HepG2 (cell line): ENCODE data around the gene MORN1. TPM values are rescaled to one million over a fixed set of nuclear protein-coding genes. Genes with fewer than 3 reads are reported as not detected.
A peak's percentile ranks its signal among the peaks of the same experiment; 100 is the strongest.

Experiments used
- ATAC-seq: fragments of 200-7000 bp; cut with Tn5 transposase; 3 replicates; pipeline ENCODE4 v1.9.1; 2020; ENCODE audit warnings: mild to moderate bottlenecking, moderate library complexity
- BruUV-seq: library from RNA; stranded (reverse); fragments of 400-500 nt; replicated peaks from 2 replicates; lab custom pipeline; 2021; lab: Mats Ljungman, UMichigan
- CTCF ChIA-PET: fragments of 300-600 bp; formaldehyde crosslinking; extraction: SDS; loops from one replicate; lab custom pipeline; 2021; ENCODE audit warnings: low total read pairs, inconsistent platforms, low intra/inter-chr PET ratio; lab: Yijun Ruan, JAX
- POLR2A ChIA-PET: fragments of 350-600 bp; sonication (Branson Sonifier 250); formaldehyde crosslinking; loops from one replicate; lab custom pipeline; 2020; ENCODE audit warnings: antibody characterized with exemption, inconsistent platforms; lab: Yijun Ruan, JAX
- DNase-seq: peaks from one replicate; pipeline ENCODE4 v3.0.0-alpha.2; 2015; ENCODE audit warnings: low spot score
- FAIRE-seq: peaks from 3 replicates; lab custom pipeline; 2011; peaks lifted over from hg19 to GRCh38; lab: Jason Lieb, UNC
- H2AFZ ChIP-seq: one replicate; pipeline ENCODE4 v1.6.1; 2011; ENCODE audit warnings: low read length, inconsistent platforms
- H3K27ac ChIP-seq: fragments of 300-600 bp; 3 replicates; pipeline ENCODE4 v1.8.0; 2011; ENCODE audit warnings: mixed run types, mild to moderate bottlenecking, mixed read lengths, low read length, inconsistent platforms; ENCODE audit not compliant: insufficient read depth; ENCODE audit errors: extremely low read length
- H3K27me3 ChIP-seq, 2 experiments: fragments of 200-600 bp in 1 of 2; 2 replicates in 1 of 2; 3 replicates in 1 of 2; pipeline versions ENCODE4 v1.6.0 to v1.8.0; 2011; ENCODE audit warnings: low read length in 2 of 2, mild to moderate bottlenecking in 2 of 2, moderate library complexity in 2 of 2, inconsistent platforms in 1 of 2; ENCODE audit not compliant: insufficient read depth in 2 of 2, control insufficient read depth in 1 of 2
- H3K36me3 ChIP-seq, 2 experiments: fragments of 200-600 bp in 1 of 2; replicated peaks in 1 of 2; 2 replicates in 1 of 2; 3 replicates in 1 of 2; pipeline versions ENCODE4 v1.5.1 to v1.8.0; 2011; ENCODE audit warnings: low read length in 2 of 2, inconsistent platforms in 1 of 2; ENCODE audit not compliant: insufficient read depth in 2 of 2, control insufficient read depth in 1 of 2
- H3K4me1 ChIP-seq: 2 replicates; pipeline ENCODE4 v1.5.1; 2012; ENCODE audit warnings: low read length, inconsistent platforms; ENCODE audit not compliant: insufficient read depth
- H3K4me2 ChIP-seq: 2 replicates; pipeline ENCODE4 v1.6.0; 2011; ENCODE audit warnings: low read depth, low read length, inconsistent platforms
- H3K4me3 ChIP-seq, 3 experiments: fragments of 200-600 bp in 1 of 3; sonication (generic), shearing (Covaris generic) in 1 of 3; replicated peaks in 1 of 3; 2 replicates each; pipeline ENCODE4 v1.5.1; 2011 to 2016; ENCODE audit warnings: low read length in 3 of 3, inconsistent platforms in 2 of 3, low read depth in 2 of 3, mild to moderate bottlenecking in 2 of 3, control low read depth in 1 of 3, mixed read lengths in 1 of 3; ENCODE audit not compliant: insufficient read depth in 1 of 3
- H3K79me2 ChIP-seq: one replicate; pipeline ENCODE4 v1.6.1; 2011; ENCODE audit warnings: low read length, inconsistent platforms; ENCODE audit not compliant: insufficient read depth
- H3K9ac ChIP-seq: 2 replicates; pipeline ENCODE4 v1.6.0; 2011; ENCODE audit warnings: mild to moderate bottlenecking, low read depth, low read length, inconsistent platforms; ENCODE audit not compliant: insufficient read depth
- H3K9me3 ChIP-seq: 2 replicates; pipeline ENCODE4 v1.5.1; 2012; ENCODE audit warnings: mild to moderate bottlenecking, low read length
- H4K20me1 ChIP-seq: 2 replicates; pipeline ENCODE4 v1.6.0; 2011; ENCODE audit warnings: inconsistent platforms, mild to moderate bottlenecking, low read length, moderate library complexity; ENCODE audit not compliant: insufficient read depth
- AGO2 ChIP-seq: fragments of 200-400 bp; formaldehyde crosslinking; optimal IDR thresholded peaks from 2 replicates; pipeline ENCODE3; 2017; ENCODE audit warnings: mild to moderate bottlenecking, low read depth, low read length, moderate library complexity
- CREB1 ChIP-seq, 2 experiments: fragments of 450-650 bp in 1 of 2; IDR thresholded peaks; 2 replicates each; pipeline ENCODE4 v1.6.1; 2016 to 2017; ENCODE audit warnings: control low read depth in 1 of 2, mild to moderate bottlenecking in 1 of 2, missing compliant biosample characterization in 1 of 2, missing genetic modification characterization in 1 of 2
- EP300 ChIP-seq, 3 experiments: sonication (generic) in 1 of 3; formaldehyde crosslinking in 1 of 3; IDR thresholded peaks; 2 replicates each; pipeline versions ENCODE4 v1.5.1 to v1.6.1; 2011 to 2020; ENCODE audit warnings: low read depth in 2 of 3, low read length in 2 of 3, borderline replicate concordance in 1 of 3, improper control_type of control experiment in 1 of 3, mild to moderate bottlenecking in 1 of 3, missing genetic modification reagents in 1 of 3, moderate library complexity in 1 of 3
- EZH2 ChIP-seq: conservative IDR thresholded peaks from 2 replicates; pipeline ENCODE4 v1.6.1; 2012; ENCODE audit warnings: mild to moderate bottlenecking, low read depth, low read length, moderate library complexity
- FLYWCH1 ChIP-seq: sonication (generic); formaldehyde crosslinking; IDR thresholded peaks from 2 replicates; pipeline ENCODE4 v1.8.1; 2023; ENCODE audit warnings: mild to moderate bottlenecking, missing genetic modification reagents
- HOMEZ ChIP-seq: IDR thresholded peaks from 2 replicates; pipeline ENCODE4 v1.6.1; 2016; ENCODE audit warnings: low read depth
- KDM4B ChIP-seq: sonication (generic); formaldehyde crosslinking; IDR thresholded peaks from 2 replicates; pipeline ENCODE4 v1.4.0; 2020; ENCODE audit warnings: missing genetic modification reagents
- MIER3 ChIP-seq: IDR thresholded peaks from 2 replicates; pipeline ENCODE4 v1.6.1; 2016; ENCODE audit warnings: missing compliant biosample characterization, borderline replicate concordance
- MXI1 ChIP-seq: IDR thresholded peaks from 3 replicates; pipeline ENCODE4 v1.6.1; 2012; ENCODE audit warnings: low read depth, low read length, inconsistent platforms, borderline replicate concordance
- MYC ChIP-seq: sonication (generic); formaldehyde crosslinking; IDR thresholded peaks from 2 replicates; pipeline ENCODE4 v1.9.0; 2021; ENCODE audit warnings: missing genetic modification reagents, borderline replicate concordance
- NFIB ChIP-seq: sonication (generic); formaldehyde crosslinking; IDR thresholded peaks from 2 replicates; pipeline ENCODE4 v1.9.0; 2021; ENCODE audit warnings: missing genetic modification reagents, mild to moderate bottlenecking, borderline replicate concordance
- RFX1 ChIP-seq: fragments of 450-650 bp; IDR thresholded peaks from 2 replicates; pipeline ENCODE4 v1.6.1; 2017
- SMYD3 ChIP-seq: sonication (generic); formaldehyde crosslinking; IDR thresholded peaks from 2 replicates; pipeline ENCODE4 v1.8.1; 2023; ENCODE audit warnings: mild to moderate bottlenecking, missing genetic modification reagents
- SRY ChIP-seq: sonication (generic); formaldehyde crosslinking; IDR thresholded peaks from 2 replicates; pipeline ENCODE4 v1.8.0; 2022; ENCODE audit warnings: mild to moderate bottlenecking, missing genetic modification reagents
- XRCC5 ChIP-seq: fragments of 200-400 bp; formaldehyde crosslinking; optimal IDR thresholded peaks from 2 replicates; pipeline ENCODE3; 2017; ENCODE audit warnings: mild to moderate bottlenecking, low read length
- ZNF274 ChIP-seq: sonication (generic); formaldehyde crosslinking; IDR thresholded peaks from 2 replicates; pipeline ENCODE4 v1.5.1; 2020; ENCODE audit warnings: mild to moderate bottlenecking, missing genetic modification reagents
- ZNF547 ChIP-seq: sonication (generic); formaldehyde crosslinking; IDR thresholded peaks from 2 replicates; pipeline ENCODE4 v1.5.1; 2020; ENCODE audit warnings: mild to moderate bottlenecking, missing genetic modification reagents
- ZNF569 ChIP-seq: sonication (generic); formaldehyde crosslinking; IDR thresholded peaks from 2 replicates; pipeline ENCODE4 v1.5.0; 2020; ENCODE audit warnings: mild to moderate bottlenecking, missing genetic modification reagents, moderate library complexity, borderline replicate concordance
- ZNF703 ChIP-seq: sonication (generic); formaldehyde crosslinking; IDR thresholded peaks from 2 replicates; pipeline ENCODE4 v1.5.1; 2020; ENCODE audit warnings: missing genetic modification reagents, mild to moderate bottlenecking, moderate library complexity, borderline replicate concordance
- ZSCAN25 ChIP-seq: sonication (generic); formaldehyde crosslinking; IDR thresholded peaks from 2 replicates; pipeline ENCODE4 v1.8.0; 2022; ENCODE audit warnings: mild to moderate bottlenecking, missing genetic modification reagents
- ZUFSP ChIP-seq: sonication (generic); formaldehyde crosslinking; IDR thresholded peaks from 2 replicates; pipeline ENCODE4 v1.9.0; 2021; ENCODE audit warnings: missing genetic modification reagents, mild to moderate bottlenecking, borderline replicate concordance
- WGBS: methylation state at CpG from one replicate; pipeline ENCODE4 v1.1.6; 2017; ENCODE audit warnings: low lambda C conversion rate; 5-methylcytosine and 5-hydroxymethylcytosine counted together
- in situ Hi-C: cut with HindIII; loops from 2 replicates; pipeline ENCODE4 v1.10.0; 2017; ENCODE audit warnings: low pct_unique_long_range_greater_than_20kb; ENCODE audit not compliant: extremely low pct_ligation_motif_present
- intact Hi-C: fragments of 100-400 bp; cut with micrococcal nuclease; formaldehyde crosslinking; loops from one replicate; pipeline ENCODE4 v1.10.0; 2022; ENCODE audit not compliant: unreplicated experiment
- polyA plus RNA-seq, 8 experiments: library from polyadenylated mRNA; depleted of rRNA in 3 of 8; stranded (reverse) in 7 of 8; unstranded in 1 of 8; fragments of >200 nt; fragmentation: Illumina TruSeq in 4 of 8; extraction: Trizol in 4 of 8; gene quantifications; 2 replicates each; pipeline versions ENCODE4 v1.2.1 to v1.2.3, GENCODE V29; 2011 to 2016; ENCODE audit warnings: low read depth in 4 of 8, missing spikeins in 1 of 8, mixed read lengths in 1 of 8; ENCODE audit not compliant: insufficient read depth in 1 of 8
- total RNA-seq, 5 experiments: library from RNA; depleted of rRNA; stranded (reverse); fragments of >200 nt; fragmentation: Illumina TruSeq; extraction: Trizol; gene quantifications; 2 replicates each; pipeline ENCODE4 v1.2.3, GENCODE V29; 2016; ENCODE audit warnings: low read depth in 1 of 5

Gene MORN1
- total and polyA plus RNA-seq, 2 of the 13 experiments (the other 11 are each of a cell fraction or from before 2014, with no cell fraction given), result 3.1 to 6.5 TPM

- TF ChIP-seq ZUFSP, result no peak
- TF ChIP-seq AGO2, result no peak
- TF ChIP-seq CREB1 (IDR thresholded peaks at IDR 0.05), result no peak
- TF ChIP-seq CREB1 (CRISPR knock-in tag; IDR thresholded peaks at IDR 0.05), result no peak
- no peak for TF ChIP-seq ZSCAN25 (CRISPR knock-in tag)
- TF ChIP-seq HOMEZ (CRISPR knock-in tag), result no peak
- TF ChIP-seq SMYD3 (CRISPR knock-in tag), result no peak
- TF ChIP-seq RFX1, result no peak
- TF ChIP-seq XRCC5, result no peak
- TF ChIP-seq, all 625 proteins: peak for 4
Measured at GRCh38 chr1:2331200-2331544, 60.2 kb downstream of the MORN1 start (continued).

DNA sequence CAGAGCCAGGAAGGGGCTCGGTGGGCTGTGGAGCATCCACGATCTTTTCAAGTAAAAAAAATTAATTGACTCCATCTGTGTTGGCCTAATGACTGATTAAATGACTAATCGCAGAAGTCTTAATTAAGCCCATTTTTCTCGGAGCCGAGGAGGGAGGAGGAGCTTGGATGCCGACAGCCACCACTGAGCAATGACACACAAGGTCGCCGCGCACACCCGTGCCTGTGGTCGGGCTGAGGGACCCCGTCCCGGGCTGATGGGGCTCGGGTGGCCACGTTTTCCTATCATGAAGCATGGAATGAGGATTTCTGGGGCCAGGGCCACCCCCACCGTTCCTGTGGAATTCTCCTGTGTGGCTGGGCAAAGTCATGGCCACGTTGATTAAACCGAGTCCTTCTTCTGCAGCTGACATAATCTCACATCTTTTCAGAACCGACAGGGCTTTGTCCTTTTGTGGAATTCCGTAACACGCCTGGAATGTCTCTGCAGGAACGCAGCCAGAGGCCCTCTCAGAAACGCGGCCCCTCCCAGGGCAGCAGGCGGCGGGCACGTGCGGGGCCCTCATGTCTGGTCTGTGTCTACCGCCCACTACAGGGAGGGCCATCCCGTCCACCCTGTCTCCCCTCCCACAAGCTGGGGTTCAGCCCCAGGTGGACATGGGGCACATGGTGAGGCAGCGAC is 60.7 kb downstream of the MORN1 start:
- no peaks in the 10 kb centered on the region for H3K79me2 ChIP-seq
- H3K27me3 ChIP-seq, result peaks cover 16 to 92% of the 10 kb centered on the region in 2 experiments
- no peaks in the 10 kb centered on the region for H3K9me3 ChIP-seq
- DNase-seq (peak; percentile 69), ATAC-seq (peak; percentile 48), FAIRE-seq (no peak)
- peaks cover 21% of the 10 kb centered on the region for H3K4me1 ChIP-seq
- H4K20me1 ChIP-seq, result no peaks in the 10 kb centered on the region
- H3K4me3 ChIP-seq, result no peak overlapping the region
- POLR2A ChIA-PET, result no interaction called here
- CTCF ChIA-PET, result interaction anchor here (1.5 kb wide), 1 partner anchor 51 kb away, joined by 3 read pairs; no protein-coding TSS in a partner anchor
- 40% methylated on average over 18 of the region's 31 CpGs for WGBS
- H3K4me2 ChIP-seq, result peak overlapping the region; percentile 21; the same call in 1 of the 2 replicates
- intact Hi-C loops, result no loop called here
- no TSS peak for BruUV-seq
- no peak overlapping the region for H2AFZ ChIP-seq
- H3K9ac ChIP-seq, result 0 out of 2 replicates have a peak overlapping the region, but pooled peaks have one; percentile 11
- in situ Hi-C loops, result no loop called here
- no peak overlapping the region for H3K27ac ChIP-seq
- no peaks in the 10 kb centered on the region for H3K36me3 ChIP-seq
- no peak for TF ChIP-seq EP300 (IDR thresholded peaks at IDR 0.05; ENCODE audit: low read depth in 2 of 2, low read length in 2 of 2)
- peak; percentile 28; the same call in 1 of the 2 replicates for TF ChIP-seq EP300 (CRISPR knock-in tag; IDR thresholded peaks at IDR 0.05; ENCODE audit: borderline replicate concordance)
- no peak for TF ChIP-seq KDM4B (CRISPR knock-in tag)
- no peak for TF ChIP-seq MIER3 (CRISPR knock-in tag)
- TF ChIP-seq ZNF569 (CRISPR knock-in tag), result no peak
- no peak for TF ChIP-seq SRY
- TF ChIP-seq MYC, result 0 out of 2 replicates have a peak, but pooled peaks have one; percentile 37
- TF ChIP-seq MXI1, result no peak
- TF ChIP-seq EZH2, result 0 out of 2 replicates have a peak, but pooled peaks have one; percentile 25
- no peak for TF ChIP-seq ZNF703 (CRISPR knock-in tag)
- no peak for TF ChIP-seq FLYWCH1
- no peak for TF ChIP-seq NFIB
- 0 out of 2 replicates have a peak, but pooled peaks have one; percentile 41 for TF ChIP-seq ZNF274 (CRISPR knock-in tag)
- TF ChIP-seq ZNF547, result no peak
